HepG2 (cell line): ENCODE measurements around the gene SHISAL1. TPM values are rescaled to one million over a fixed set of nuclear protein-coding genes. Genes with fewer than 3 reads are reported as not detected.

ENCODE experiments used
- ATAC-seq: fragments of 200-7000 bp; cut with Tn5 transposase; 3 replicates; pipeline ENCODE4 v1.9.1; 2020; ENCODE audit warnings: mild to moderate bottlenecking, moderate library complexity
- BruUV-seq: library from RNA; stranded (reverse); fragments of 400-500 nt; replicated peaks from 2 replicates; lab custom pipeline; 2021; lab: Mats Ljungman, UMichigan
- CTCF ChIA-PET: fragments of 300-600 bp; formaldehyde crosslinking; extraction: SDS; loops from one replicate; lab custom pipeline; 2021; ENCODE audit warnings: low total read pairs, inconsistent platforms, low intra/inter-chr PET ratio; lab: Yijun Ruan, JAX
- POLR2A ChIA-PET: fragments of 350-600 bp; sonication (Branson Sonifier 250); formaldehyde crosslinking; loops from one replicate; lab custom pipeline; 2020; ENCODE audit warnings: antibody characterized with exemption, inconsistent platforms; lab: Yijun Ruan, JAX
- DNase-seq: peaks from one replicate; pipeline ENCODE4 v3.0.0-alpha.2; 2015; ENCODE audit warnings: low spot score
- FAIRE-seq: peaks from 3 replicates; lab custom pipeline; 2011; peaks lifted over from hg19 to GRCh38; lab: Jason Lieb, UNC
- H2AFZ ChIP-seq: one replicate; pipeline ENCODE4 v1.6.1; 2011; ENCODE audit warnings: low read length, inconsistent platforms
- H3K27ac ChIP-seq: fragments of 300-600 bp; 3 replicates; pipeline ENCODE4 v1.8.0; 2011; ENCODE audit warnings: mixed run types, mild to moderate bottlenecking, mixed read lengths, low read length, inconsistent platforms; ENCODE audit not compliant: insufficient read depth; ENCODE audit errors: extremely low read length
- H3K27me3 ChIP-seq, 2 experiments: fragments of 200-600 bp in 1 of 2; 2 replicates in 1 of 2; 3 replicates in 1 of 2; pipeline versions ENCODE4 v1.6.0 to v1.8.0; 2011; ENCODE audit warnings: low read length in 2 of 2, mild to moderate bottlenecking in 2 of 2, moderate library complexity in 2 of 2, inconsistent platforms in 1 of 2; ENCODE audit not compliant: insufficient read depth in 2 of 2, control insufficient read depth in 1 of 2
- H3K36me3 ChIP-seq, 2 experiments: fragments of 200-600 bp in 1 of 2; replicated peaks in 1 of 2; 2 replicates in 1 of 2; 3 replicates in 1 of 2; pipeline versions ENCODE4 v1.5.1 to v1.8.0; 2011; ENCODE audit warnings: low read length in 2 of 2, inconsistent platforms in 1 of 2; ENCODE audit not compliant: insufficient read depth in 2 of 2, control insufficient read depth in 1 of 2
- H3K4me1 ChIP-seq: 2 replicates; pipeline ENCODE4 v1.5.1; 2012; ENCODE audit warnings: low read length, inconsistent platforms; ENCODE audit not compliant: insufficient read depth
- H3K4me2 ChIP-seq: 2 replicates; pipeline ENCODE4 v1.6.0; 2011; ENCODE audit warnings: low read depth, low read length, inconsistent platforms
- H3K4me3 ChIP-seq, 3 experiments: fragments of 200-600 bp in 1 of 3; sonication (generic), shearing (Covaris generic) in 1 of 3; replicated peaks in 1 of 3; 2 replicates each; pipeline ENCODE4 v1.5.1; 2011 to 2016; ENCODE audit warnings: low read length in 3 of 3, inconsistent platforms in 2 of 3, low read depth in 2 of 3, mild to moderate bottlenecking in 2 of 3, control low read depth in 1 of 3, mixed read lengths in 1 of 3; ENCODE audit not compliant: insufficient read depth in 1 of 3
- H3K79me2 ChIP-seq: one replicate; pipeline ENCODE4 v1.6.1; 2011; ENCODE audit warnings: low read length, inconsistent platforms; ENCODE audit not compliant: insufficient read depth
- H3K9ac ChIP-seq: 2 replicates; pipeline ENCODE4 v1.6.0; 2011; ENCODE audit warnings: mild to moderate bottlenecking, low read depth, low read length, inconsistent platforms; ENCODE audit not compliant: insufficient read depth
- H3K9me3 ChIP-seq: 2 replicates; pipeline ENCODE4 v1.5.1; 2012; ENCODE audit warnings: mild to moderate bottlenecking, low read length
- H4K20me1 ChIP-seq: 2 replicates; pipeline ENCODE4 v1.6.0; 2011; ENCODE audit warnings: inconsistent platforms, mild to moderate bottlenecking, low read length, moderate library complexity; ENCODE audit not compliant: insufficient read depth
- ARID3A ChIP-seq: IDR thresholded peaks from 2 replicates; pipeline ENCODE4 v1.6.1; 2012; ENCODE audit warnings: low read depth, low read length, improper control_type of control experiment
- ATRX ChIP-seq: sonication (generic); formaldehyde crosslinking; IDR thresholded peaks from 2 replicates; pipeline ENCODE4 v1.4.0; 2020; ENCODE audit warnings: missing genetic modification reagents, borderline replicate concordance
- BCLAF1 ChIP-seq: fragments of 450-650 bp; IDR thresholded peaks from 2 replicates; pipeline ENCODE4 v1.6.1; 2017; ENCODE audit warnings: mild to moderate bottlenecking
- DZIP1 ChIP-seq: sonication (generic); formaldehyde crosslinking; IDR thresholded peaks from 2 replicates; pipeline ENCODE4 v1.5.0; 2020; ENCODE audit warnings: mild to moderate bottlenecking, missing genetic modification reagents
- FOXO1 ChIP-seq: sonication (generic); formaldehyde crosslinking; IDR thresholded peaks from 2 replicates; pipeline ENCODE4 v1.4.0; 2020; ENCODE audit warnings: missing genetic modification reagents
- NR2F1 ChIP-seq, 2 experiments: fragments of 450-650 bp in 1 of 2; formaldehyde crosslinking in 1 of 2; IDR thresholded peaks; 2 replicates each; pipeline versions ENCODE4 v1.5.0 to v1.6.1; 2016 to 2020; ENCODE audit warnings: mild to moderate bottlenecking in 1 of 2, missing compliant biosample characterization in 1 of 2, missing genetic modification reagents in 1 of 2, moderate library complexity in 1 of 2
- NRL ChIP-seq: sonication (generic); formaldehyde crosslinking; IDR thresholded peaks from 2 replicates; pipeline ENCODE4 v1.5.0; 2020; ENCODE audit warnings: missing genetic modification reagents, mild to moderate bottlenecking, moderate library complexity, borderline replicate concordance
- ZKSCAN1 ChIP-seq: fragments of 150-350 bp; IDR thresholded peaks from 2 replicates; pipeline ENCODE4 v1.6.1; 2014; ENCODE audit warnings: low read length
- ZNF160 ChIP-seq: sonication (generic); formaldehyde crosslinking; IDR thresholded peaks from 2 replicates; pipeline ENCODE4 v1.8.0; 2022; ENCODE audit warnings: mild to moderate bottlenecking, inconsistent platforms, missing genetic modification reagents
- ZNF275 ChIP-seq: sonication (generic); formaldehyde crosslinking; IDR thresholded peaks from 2 replicates; pipeline ENCODE4 v1.8.0; 2022; ENCODE audit warnings: missing genetic modification reagents, mild to moderate bottlenecking, inconsistent platforms, borderline replicate concordance
- ZNF800 ChIP-seq: sonication (generic); formaldehyde crosslinking; IDR thresholded peaks from 2 replicates; pipeline ENCODE4 v1.4.0; 2020; ENCODE audit warnings: missing genetic modification reagents
- ZSCAN20 ChIP-seq: sonication (generic); formaldehyde crosslinking; IDR thresholded peaks from 2 replicates; pipeline ENCODE4 v1.4.0; 2020; ENCODE audit warnings: missing genetic modification reagents, mild to moderate bottlenecking, borderline replicate concordance
- WGBS: methylation state at CpG from one replicate; pipeline ENCODE4 v1.1.6; 2017; ENCODE audit warnings: low lambda C conversion rate; 5-methylcytosine and 5-hydroxymethylcytosine counted together
- in situ Hi-C: cut with HindIII; loops from 2 replicates; pipeline ENCODE4 v1.10.0; 2017; ENCODE audit warnings: low pct_unique_long_range_greater_than_20kb; ENCODE audit not compliant: extremely low pct_ligation_motif_present
- intact Hi-C: fragments of 100-400 bp; cut with micrococcal nuclease; formaldehyde crosslinking; loops from one replicate; pipeline ENCODE4 v1.10.0; 2022; ENCODE audit not compliant: unreplicated experiment
- polyA plus RNA-seq, 8 experiments: library from polyadenylated mRNA; depleted of rRNA in 3 of 8; stranded (reverse) in 7 of 8; unstranded in 1 of 8; fragments of >200 nt; fragmentation: Illumina TruSeq in 4 of 8; extraction: Trizol in 4 of 8; gene quantifications; 2 replicates each; pipeline versions ENCODE4 v1.2.1 to v1.2.3, GENCODE V29; 2011 to 2016; ENCODE audit warnings: low read depth in 4 of 8, missing spikeins in 1 of 8, mixed read lengths in 1 of 8; ENCODE audit not compliant: insufficient read depth in 1 of 8
- total RNA-seq, 5 experiments: library from RNA; depleted of rRNA; stranded (reverse); fragments of >200 nt; fragmentation: Illumina TruSeq; extraction: Trizol; gene quantifications; 2 replicates each; pipeline ENCODE4 v1.2.3, GENCODE V29; 2016; ENCODE audit warnings: low read depth in 1 of 5

SHISAL1 gene
- total and polyA plus RNA-seq, 2 of the 13 experiments (the other 11 are each of a cell fraction or from before 2014, with no cell fraction given) = not detected

GRCh38 chr22:44344407-44344806 is 31.7 kb upstream of the SHISAL1 start:
- Histone ChIP-seq H3K4me1 (no peaks in the 10 kb centered on the region), H3K79me2 (no peaks in the 10 kb centered on the region), H3K9me3 (no peaks in the 10 kb centered on the region), H3K4me3 (no peak overlapping the region), H2AFZ (no peak overlapping the region), H3K27me3 (peaks cover 0 to 36% of the 10 kb centered on the region in 2 experiments; a peak in 3 of 5 replicates), H3K36me3 (no peaks in the 10 kb centered on the region), H3K9ac (no peak overlapping the region), H3K27ac (no peak overlapping the region), H3K4me2 (no peak overlapping the region), H4K20me1 (no peaks in the 10 kb centered on the region)
- ChIA-PET CTCF (no interaction called here), POLR2A (no interaction called here)
- DNase-seq (no peak), ATAC-seq (no peak), FAIRE-seq (no peak)
- in situ Hi-C loops (no loop called here), intact Hi-C loops (no loop called here)
- WGBS = 0% methylated on average over 3 of the region's 11 CpGs
- no TSS peak for BruUV-seq
- no peak for TF ChIP-seq ATRX (CRISPR knock-in tag)
- no peak for TF ChIP-seq FOXO1
- TF ChIP-seq ZNF160 (CRISPR knock-in tag) = no peak
- no peak for TF ChIP-seq ZKSCAN1
- no peak for TF ChIP-seq NRL (CRISPR knock-in tag)
- no peak for TF ChIP-seq ZSCAN20
- TF ChIP-seq ARID3A = no peak
- no peak for TF ChIP-seq NR2F1 (CRISPR knock-in tag; IDR thresholded peaks at IDR 0.05)
- TF ChIP-seq ZNF800 (CRISPR knock-in tag) = no peak
- no peak for TF ChIP-seq ZNF275
- TF ChIP-seq DZIP1 (CRISPR knock-in tag) = no peak
- no peak for TF ChIP-seq BCLAF1
